Measurements from ENCODE around the gene HNRNPA1. TPM values are rescaled to one million over a fixed set of nuclear protein-coding genes. Genes with fewer than 3 reads are reported as not detected.

Gene HNRNPA1
- total and polyA plus RNA-seq, 9 of the 15 experiments (the other 6 are each of a cell fraction or from before 2014, with no cell fraction given), result 1,166 to 2,703 (median 1,815) TPM

DNA sequence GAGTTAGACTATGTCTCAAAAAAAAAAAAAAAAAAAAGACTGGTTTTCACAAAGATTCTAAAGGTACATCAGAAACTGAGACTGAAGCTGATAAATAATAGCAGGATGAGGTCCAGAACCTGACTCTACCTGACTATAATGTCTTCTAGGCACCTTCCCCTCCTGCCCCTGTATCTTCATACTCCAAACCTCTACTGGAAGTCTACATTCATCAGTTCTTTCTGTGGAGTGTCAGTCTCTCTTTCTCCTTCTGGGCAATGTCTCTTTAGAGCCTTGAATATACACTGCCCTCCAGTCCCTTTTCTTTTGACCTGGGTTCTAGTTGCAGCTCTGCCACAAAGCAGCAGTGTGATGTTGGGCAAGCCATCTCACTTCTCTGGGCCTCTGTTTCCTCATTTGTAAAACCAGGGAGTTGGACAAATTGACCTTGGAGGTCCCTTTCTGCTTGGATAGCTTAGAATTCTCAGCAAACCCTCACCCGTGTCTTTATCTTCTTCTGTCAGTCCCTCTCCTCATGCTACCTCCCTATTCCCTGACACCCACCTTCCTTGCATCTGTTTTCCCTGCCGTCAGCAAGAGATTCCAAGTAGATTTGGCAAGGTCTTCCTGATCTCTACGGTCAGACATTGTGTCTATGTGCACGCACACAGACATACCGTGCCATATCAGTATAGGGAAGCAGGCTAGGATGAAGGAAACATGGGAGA is 16.0 kb downstream of the HNRNPA1 start (continued):
- TF ChIP-seq, protein P1, sequence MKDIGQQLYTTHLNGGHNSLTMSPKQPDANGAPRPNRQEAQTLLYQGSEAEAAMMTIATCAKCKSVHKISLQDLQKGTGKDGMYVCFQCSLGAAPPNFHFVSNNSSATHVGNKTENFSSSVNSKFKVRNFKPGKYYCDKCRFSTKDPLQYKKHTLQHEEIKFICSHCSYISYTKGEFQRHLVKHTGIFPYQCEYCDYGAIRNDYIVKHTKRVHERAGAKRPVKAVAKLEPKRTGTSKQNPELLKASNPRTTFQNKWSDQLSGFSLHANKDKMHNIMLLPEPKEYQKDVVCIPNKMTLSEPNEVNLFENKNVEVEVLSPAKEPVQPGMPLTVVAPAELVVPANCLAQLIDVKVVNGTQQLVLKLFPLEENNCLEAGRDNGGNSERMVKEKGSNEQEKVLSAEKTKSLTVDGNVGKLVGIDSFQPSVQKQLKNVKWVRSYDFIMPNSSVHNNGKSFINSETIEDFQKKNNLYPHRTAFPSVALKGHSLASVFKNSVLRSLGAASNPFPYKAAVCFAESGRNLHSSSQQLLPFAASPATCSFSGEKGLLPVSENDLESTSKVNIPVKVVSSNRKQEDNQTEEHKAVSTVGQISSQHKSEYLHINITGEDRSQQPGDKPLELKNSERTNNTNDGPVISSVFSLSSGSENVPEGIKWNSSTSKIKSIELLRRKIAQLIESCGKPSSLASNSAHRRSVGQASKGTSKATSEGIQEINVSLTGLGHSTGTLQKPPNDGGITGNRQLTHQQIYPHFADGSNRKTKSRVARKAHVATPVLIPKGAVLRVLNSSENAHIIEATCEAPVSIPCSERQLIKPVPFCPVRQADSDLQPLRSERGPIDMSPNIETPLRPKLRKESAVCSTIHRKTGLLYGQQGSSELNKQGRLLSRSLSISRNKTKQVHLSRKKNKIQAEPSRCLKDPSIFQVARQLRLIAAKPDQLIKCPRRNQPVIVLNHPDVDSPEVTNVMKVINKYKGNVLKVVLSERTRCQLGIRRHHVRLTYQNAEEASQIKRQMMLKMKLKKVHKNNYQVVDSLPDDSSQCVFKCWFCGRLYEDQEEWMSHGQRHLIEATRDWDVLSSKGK (CRISPR knock-in tag; IDR thresholded peaks at IDR 0.05), result no peak
- TF ChIP-seq HDAC8 (tag; IDR thresholded peaks at IDR 0.05) (no peak), NR1H2 (CRISPR knock-in tag; IDR thresholded peaks at IDR 0.05) (0 out of 2 replicates have a peak, but pooled peaks have one; percentile 57), ZFX (CRISPR knock-in tag; IDR thresholded peaks at IDR 0.05) (no peak), CREM (IDR thresholded peaks at IDR 0.05; ENCODE audit: low read depth) (peak; percentile 44; the same call in 1 of the 2 replicates), CHD4 (IDR thresholded peaks at IDR 0.05; ENCODE audit: insufficient read depth, insufficient replicate concordance, low read depth, low read length, poor library complexity, severe bottlenecking) (no peak), ZC3H11A (IDR thresholded peaks at IDR 0.05; ENCODE audit: low read depth, low read length) (no peak), NR3C1 (CRISPR knock-in tag; IDR thresholded peaks at IDR 0.05) (no peak), JUND (IDR thresholded peaks at IDR 0.05; ENCODE audit: borderline replicate concordance, low read depth, low read length) (no peak), JUND (tag; IDR thresholded peaks at IDR 0.05; ENCODE audit: borderline replicate concordance, low read depth, low read length) (peak; percentile 36; the same call in 1 of the 3 replicates), MCM2 (IDR thresholded peaks at IDR 0.05; ENCODE audit: low read depth) (no peak), JUNB (CRISPR knock-in tag; conservative IDR thresholded peaks at IDR 0.05) (no peak), KLF6 (CRISPR knock-in tag; IDR thresholded peaks at IDR 0.05; ENCODE audit: borderline replicate concordance) (no peak), GABPB1 (CRISPR knock-in tag; IDR thresholded peaks at IDR 0.05) (no peak), EP300 (IDR thresholded peaks at IDR 0.05; ENCODE audit: low read length) (peak; percentile 72), SAFB2 (IDR thresholded peaks at IDR 0.05; ENCODE audit: borderline replicate concordance, low read depth, low read length, severe bottlenecking) (no peak), TEAD4 (IDR thresholded peaks at IDR 0.05; ENCODE audit: low read length) (peak; percentile 72), TEAD4 (CRISPR knock-in tag; IDR thresholded peaks at IDR 0.05; ENCODE audit: borderline replicate concordance) (no peak)
- TF ChIP-seq, protein P2, sequence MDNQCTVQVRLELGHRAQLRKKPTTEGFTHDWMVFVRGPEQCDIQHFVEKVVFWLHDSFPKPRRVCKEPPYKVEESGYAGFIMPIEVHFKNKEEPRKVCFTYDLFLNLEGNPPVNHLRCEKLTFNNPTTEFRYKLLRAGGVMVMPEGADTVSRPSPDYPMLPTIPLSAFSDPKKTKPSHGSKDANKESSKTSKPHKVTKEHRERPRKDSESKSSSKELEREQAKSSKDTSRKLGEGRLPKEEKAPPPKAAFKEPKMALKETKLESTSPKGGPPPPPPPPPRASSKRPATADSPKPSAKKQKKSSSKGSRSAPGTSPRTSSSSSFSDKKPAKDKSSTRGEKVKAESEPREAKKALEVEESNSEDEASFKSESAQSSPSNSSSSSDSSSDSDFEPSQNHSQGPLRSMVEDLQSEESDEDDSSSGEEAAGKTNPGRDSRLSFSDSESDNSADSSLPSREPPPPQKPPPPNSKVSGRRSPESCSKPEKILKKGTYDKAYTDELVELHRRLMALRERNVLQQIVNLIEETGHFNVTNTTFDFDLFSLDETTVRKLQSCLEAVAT (IDR thresholded peaks at IDR 0.05), result peak; percentile 84 to 91
- TF ChIP-seq, protein P3, sequence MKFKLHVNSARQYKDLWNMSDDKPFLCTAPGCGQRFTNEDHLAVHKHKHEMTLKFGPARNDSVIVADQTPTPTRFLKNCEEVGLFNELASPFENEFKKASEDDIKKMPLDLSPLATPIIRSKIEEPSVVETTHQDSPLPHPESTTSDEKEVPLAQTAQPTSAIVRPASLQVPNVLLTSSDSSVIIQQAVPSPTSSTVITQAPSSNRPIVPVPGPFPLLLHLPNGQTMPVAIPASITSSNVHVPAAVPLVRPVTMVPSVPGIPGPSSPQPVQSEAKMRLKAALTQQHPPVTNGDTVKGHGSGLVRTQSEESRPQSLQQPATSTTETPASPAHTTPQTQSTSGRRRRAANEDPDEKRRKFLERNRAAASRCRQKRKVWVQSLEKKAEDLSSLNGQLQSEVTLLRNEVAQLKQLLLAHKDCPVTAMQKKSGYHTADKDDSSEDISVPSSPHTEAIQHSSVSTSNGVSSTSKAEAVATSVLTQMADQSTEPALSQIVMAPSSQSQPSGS (CRISPR knock-in tag; IDR thresholded peaks at IDR 0.05), result no peak
- TF ChIP-seq, protein P4, sequence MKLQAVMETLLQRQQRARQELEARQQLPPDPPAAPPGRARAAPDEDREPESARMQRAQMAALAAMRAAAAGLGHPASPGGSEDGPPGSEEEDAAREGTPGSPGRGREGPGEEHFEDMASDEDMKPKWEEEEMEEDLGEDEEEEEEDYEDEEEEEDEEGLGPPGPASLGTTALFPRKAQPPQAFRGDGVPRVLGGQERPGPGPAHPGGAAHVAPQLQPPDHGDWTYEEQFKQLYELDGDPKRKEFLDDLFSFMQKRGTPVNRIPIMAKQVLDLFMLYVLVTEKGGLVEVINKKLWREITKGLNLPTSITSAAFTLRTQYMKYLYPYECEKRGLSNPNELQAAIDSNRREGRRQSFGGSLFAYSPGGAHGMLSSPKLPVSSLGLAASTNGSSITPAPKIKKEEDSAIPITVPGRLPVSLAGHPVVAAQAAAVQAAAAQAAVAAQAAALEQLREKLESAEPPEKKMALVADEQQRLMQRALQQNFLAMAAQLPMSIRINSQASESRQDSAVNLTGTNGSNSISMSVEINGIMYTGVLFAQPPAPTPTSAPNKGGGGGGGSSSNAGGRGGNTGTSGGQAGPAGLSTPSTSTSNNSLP (IDR thresholded peaks at IDR 0.05; ENCODE audit: borderline replicate concordance, low read depth, low read length), result no peak

All from K562 (cell line).